ENCODE measurements around the gene SORBS1.

Gene SORBS1

DNA sequence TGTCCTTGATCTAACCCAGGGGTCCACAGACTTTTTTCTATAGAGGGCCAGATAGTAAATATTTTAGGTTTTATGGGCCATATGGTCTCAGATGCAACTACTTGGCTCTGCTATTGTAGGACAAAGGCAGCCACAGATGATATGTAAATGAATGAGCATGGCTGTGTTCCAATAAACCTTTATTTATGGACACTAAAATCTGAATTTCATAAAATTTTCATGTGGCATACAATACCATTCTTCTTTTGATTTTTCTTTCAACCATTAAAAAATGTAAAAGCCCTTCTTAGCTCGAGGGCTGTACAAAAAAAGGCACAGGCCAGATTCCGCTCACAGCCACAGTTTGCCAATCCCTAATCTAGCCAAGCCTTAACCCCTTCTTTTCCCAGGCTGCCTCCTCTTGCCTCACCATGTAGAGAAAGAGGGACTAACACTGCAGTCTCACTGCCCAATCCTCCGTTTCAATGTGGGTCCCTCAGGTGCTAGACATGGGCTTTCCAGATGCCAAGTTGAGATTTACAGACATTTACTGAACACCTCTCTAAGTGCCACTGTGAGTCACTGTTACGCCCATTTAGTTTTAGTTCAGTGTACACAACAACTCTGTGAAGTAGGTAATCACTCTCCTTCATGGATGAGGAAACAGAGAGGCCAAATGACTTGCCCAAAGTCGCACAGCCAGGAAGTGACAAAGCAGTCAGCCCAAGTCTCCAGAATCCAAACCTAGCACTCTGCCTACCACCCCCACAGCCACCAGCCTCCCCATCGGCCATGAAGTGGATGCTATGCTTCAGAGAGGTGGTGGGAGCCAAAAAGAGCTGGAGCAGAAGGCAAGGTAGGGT lies 137.8 kb downstream of the SORBS1 start:
- DNase-seq (ENCODE audit: low spot score) = no peak
- Mint-ChIP-seq H3K4me1 (ENCODE audit: low read depth) (no peaks in the 10 kb centered on the region), H3K27me3 (ENCODE audit: low read depth) (peaks cover 13% of the 10 kb centered on the region), H3K36me3 (ENCODE audit: low read depth) (no peaks in the 10 kb centered on the region), H3K27ac (no peak overlapping the region), H3K4me3 (no peak overlapping the region), H3K9me3 (no peaks in the 10 kb centered on the region)

DNA sequence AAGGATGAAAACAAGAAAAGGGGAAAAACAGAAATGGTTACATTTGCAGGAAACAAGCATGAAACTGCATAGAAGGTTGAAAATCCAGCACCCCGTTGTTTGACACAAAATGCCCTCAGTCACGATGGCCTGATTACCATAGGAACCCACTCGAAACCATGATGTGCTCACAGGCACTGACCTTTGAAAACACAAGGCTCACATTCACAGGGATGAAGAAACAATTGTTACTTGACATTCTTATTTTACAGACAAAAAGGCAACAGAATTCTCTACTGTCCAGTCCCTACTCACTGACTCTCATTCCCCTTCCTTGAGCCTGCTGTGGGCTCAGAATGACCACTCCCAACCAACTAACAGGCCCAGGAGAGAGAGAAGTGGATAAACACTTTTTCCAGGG lies 138.9 kb downstream of the SORBS1 start:
- Mint-ChIP-seq H3K4me1 (ENCODE audit: low read depth) (no peaks in the 10 kb centered on the region), H3K27me3 (ENCODE audit: low read depth) (peaks cover 13% of the 10 kb centered on the region), H3K27ac (no peak overlapping the region), H3K36me3 (ENCODE audit: low read depth) (no peaks in the 10 kb centered on the region), H3K4me3 (no peak overlapping the region), H3K9me3 (no peaks in the 10 kb centered on the region)
- DNase-seq (ENCODE audit: low spot score) = no peak

DNA sequence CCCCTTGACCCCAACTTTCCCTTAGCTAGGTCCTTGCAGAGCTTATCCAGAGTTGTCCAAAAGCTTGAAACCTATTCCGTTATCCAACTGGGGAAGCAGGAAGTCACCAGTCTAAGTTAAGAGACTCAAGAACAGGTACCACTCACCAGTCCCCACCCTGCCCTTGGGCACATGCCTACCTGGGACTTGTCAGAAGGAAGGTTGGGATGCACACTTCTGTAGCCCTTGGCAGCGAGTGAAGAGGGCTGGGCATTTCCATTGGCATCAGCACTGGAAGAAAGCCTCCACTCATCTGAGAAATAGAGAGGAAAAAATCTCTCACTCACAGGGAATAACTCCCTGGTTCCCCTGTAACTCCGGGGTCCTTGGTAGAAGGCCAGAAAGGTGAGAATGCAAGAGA lies 139.4 kb downstream of the SORBS1 start:
- H3K36me3 Mint-ChIP-seq (ENCODE audit: low read depth) = no peaks in the 10 kb centered on the region
- no peak overlapping the region for H3K27ac Mint-ChIP-seq
- no peaks in the 10 kb centered on the region for H3K4me1 Mint-ChIP-seq (ENCODE audit: low read depth)
- H3K27me3 Mint-ChIP-seq (ENCODE audit: low read depth) = peaks cover 13% of the 10 kb centered on the region
- no peak overlapping the region for H3K4me3 Mint-ChIP-seq
- H3K9me3 Mint-ChIP-seq = no peaks in the 10 kb centered on the region
- DNase-seq (ENCODE audit: low spot score) = no peak

DNA sequence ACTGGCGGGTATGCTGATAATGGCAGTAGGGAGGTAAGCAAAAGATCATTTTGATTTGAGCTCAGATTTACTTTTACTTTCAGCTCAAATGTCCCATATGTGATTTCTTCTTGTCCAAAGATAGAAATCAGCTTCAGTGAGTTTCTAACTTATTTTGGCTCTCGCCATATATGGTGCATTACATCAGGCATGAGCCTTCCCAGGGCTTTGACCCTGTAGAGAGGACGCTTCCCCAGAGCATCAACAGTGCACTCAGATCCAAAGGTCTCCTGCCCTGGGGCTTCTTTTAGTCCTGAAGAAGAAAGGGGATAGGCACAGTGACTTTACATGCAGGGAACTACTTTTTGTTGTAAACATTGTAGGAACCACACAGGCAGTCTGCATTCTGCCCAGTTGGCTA lies 141.8 kb downstream of the SORBS1 start:
- H3K4me3 Mint-ChIP-seq = no peak overlapping the region
- H3K27me3 Mint-ChIP-seq (ENCODE audit: low read depth) = peaks cover 7% of the 10 kb centered on the region
- no peaks in the 10 kb centered on the region for H3K4me1 Mint-ChIP-seq (ENCODE audit: low read depth)
- H3K9me3 Mint-ChIP-seq = no peaks in the 10 kb centered on the region
- no peak for DNase-seq (ENCODE audit: low spot score)
- no peaks in the 10 kb centered on the region for H3K36me3 Mint-ChIP-seq (ENCODE audit: low read depth)
- H3K27ac Mint-ChIP-seq = no peak overlapping the region

DNA sequence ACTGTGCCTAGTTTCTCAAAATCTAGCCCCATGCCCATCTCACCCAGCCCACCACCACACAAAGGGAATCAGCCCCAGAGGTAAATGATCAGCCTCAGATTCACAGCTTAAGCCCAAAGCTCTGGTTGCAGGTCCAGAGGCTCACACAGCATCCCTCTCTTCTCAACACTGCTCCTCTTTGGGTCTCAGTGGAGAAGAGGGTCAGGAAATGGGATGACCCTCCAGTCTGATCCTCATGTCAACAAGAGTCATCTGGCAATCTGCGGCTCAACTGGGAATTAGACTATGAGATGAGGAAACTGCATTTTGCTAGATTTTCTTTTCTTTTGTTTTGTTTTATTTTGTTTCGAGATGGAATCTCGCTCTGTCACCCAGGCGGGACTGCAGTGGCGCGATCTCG lies 144.2 kb downstream of the SORBS1 start:
- no peaks in the 10 kb centered on the region for H3K4me1 Mint-ChIP-seq (ENCODE audit: low read depth)
- H3K27me3 Mint-ChIP-seq (ENCODE audit: low read depth) = peaks cover 7% of the 10 kb centered on the region
- no peak overlapping the region for H3K27ac Mint-ChIP-seq
- no peak overlapping the region for H3K4me3 Mint-ChIP-seq
- no peaks in the 10 kb centered on the region for H3K36me3 Mint-ChIP-seq (ENCODE audit: low read depth)
- no peaks in the 10 kb centered on the region for H3K9me3 Mint-ChIP-seq
- no peak for DNase-seq (ENCODE audit: low spot score)

DNA sequence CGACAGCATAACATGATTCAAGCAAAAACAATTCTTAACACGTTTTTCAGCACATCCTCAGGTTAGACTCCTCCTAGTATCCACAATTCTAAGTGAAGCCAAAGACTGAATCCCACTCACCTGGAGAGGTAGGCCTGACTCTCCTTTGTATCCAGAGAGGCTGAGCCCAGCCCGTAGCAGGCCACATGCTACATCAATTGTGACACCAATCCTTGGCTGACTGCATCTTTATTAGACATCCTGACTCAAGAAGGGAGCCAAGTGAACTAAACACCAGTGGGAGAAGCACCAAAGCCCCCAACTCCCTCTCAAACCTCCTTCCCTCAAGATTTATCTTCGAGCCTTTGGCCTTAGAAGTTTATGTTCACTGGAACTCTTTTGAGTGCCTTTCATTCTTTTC lies 144.9 kb downstream of the SORBS1 start:
- DNase-seq (ENCODE audit: low spot score) = no peak
- no peaks in the 10 kb centered on the region for H3K36me3 Mint-ChIP-seq (ENCODE audit: low read depth)
- no peaks in the 10 kb centered on the region for H3K9me3 Mint-ChIP-seq
- peaks cover 7% of the 10 kb centered on the region for H3K27me3 Mint-ChIP-seq (ENCODE audit: low read depth)
- no peaks in the 10 kb centered on the region for H3K4me1 Mint-ChIP-seq (ENCODE audit: low read depth)
- no peak overlapping the region for H3K4me3 Mint-ChIP-seq
- H3K27ac Mint-ChIP-seq = no peak overlapping the region

DNA sequence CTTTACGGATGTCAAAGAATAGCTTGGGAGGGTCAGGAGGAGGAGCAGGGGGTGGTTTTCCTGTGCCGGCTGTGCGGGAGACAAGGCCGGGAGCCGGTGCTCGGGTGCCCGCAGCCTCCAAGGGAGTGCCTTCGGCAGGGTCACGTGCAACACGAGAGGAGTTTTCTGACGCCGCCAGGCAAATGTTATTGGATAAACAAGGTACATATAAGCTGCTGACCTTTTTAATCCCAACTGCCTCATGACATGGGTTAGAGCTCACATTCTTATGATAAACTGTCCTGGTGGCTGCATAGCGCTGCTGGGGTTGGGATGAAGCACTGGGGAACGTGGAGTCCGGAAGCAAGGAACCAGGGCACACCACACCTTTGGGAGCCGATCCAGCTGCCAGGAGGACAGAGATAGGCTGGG lies 145.5 kb downstream of the SORBS1 start:
- Mint-ChIP-seq H3K27ac (no peak overlapping the region), H3K4me3 (no peak overlapping the region), H3K27me3 (ENCODE audit: low read depth) (peaks cover 4% of the 10 kb centered on the region), H3K4me1 (ENCODE audit: low read depth) (no peaks in the 10 kb centered on the region), H3K36me3 (ENCODE audit: low read depth) (no peaks in the 10 kb centered on the region), H3K9me3 (no peaks in the 10 kb centered on the region)
- no peak for DNase-seq (ENCODE audit: low spot score)

DNA sequence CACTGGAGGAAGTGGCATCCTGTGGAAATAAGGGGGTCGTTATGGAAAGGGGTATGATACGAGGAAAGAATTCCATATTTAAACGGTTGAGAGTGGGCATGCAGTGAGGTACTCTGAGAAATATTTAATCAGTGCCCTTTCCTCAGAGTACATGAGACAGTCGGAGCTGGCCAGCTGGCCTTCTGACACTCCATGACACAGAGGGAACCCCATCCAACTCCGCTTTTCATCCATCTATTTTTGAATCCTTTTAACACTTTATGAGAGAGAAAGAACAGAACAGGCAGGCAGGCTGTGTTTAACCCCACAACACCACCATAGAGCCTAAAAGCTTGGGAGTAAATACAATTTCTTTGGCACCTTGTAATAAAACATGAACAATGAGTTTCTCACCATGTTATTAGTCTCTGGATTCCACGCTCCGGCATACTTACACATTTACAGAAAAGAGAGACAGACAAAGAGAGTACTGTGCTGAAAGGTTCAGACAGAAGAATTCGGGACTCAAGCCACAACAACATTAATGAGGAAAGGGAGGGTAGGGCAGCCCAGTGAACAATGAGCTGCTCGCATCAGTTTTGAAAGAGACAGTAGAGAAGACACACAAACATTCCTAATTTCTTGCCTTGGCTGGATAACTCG lies 146.2 kb downstream of the SORBS1 start:
- no peaks in the 10 kb centered on the region for H3K36me3 Mint-ChIP-seq (ENCODE audit: low read depth)
- no peak for DNase-seq (ENCODE audit: low spot score)
- no peak overlapping the region for H3K4me3 Mint-ChIP-seq
- H3K9me3 Mint-ChIP-seq = no peaks in the 10 kb centered on the region
- no peaks in the 10 kb centered on the region for H3K4me1 Mint-ChIP-seq (ENCODE audit: low read depth)
- H3K27me3 Mint-ChIP-seq (ENCODE audit: low read depth) = peaks cover 4% of the 10 kb centered on the region
- H3K27ac Mint-ChIP-seq = no peak overlapping the region

DNA sequence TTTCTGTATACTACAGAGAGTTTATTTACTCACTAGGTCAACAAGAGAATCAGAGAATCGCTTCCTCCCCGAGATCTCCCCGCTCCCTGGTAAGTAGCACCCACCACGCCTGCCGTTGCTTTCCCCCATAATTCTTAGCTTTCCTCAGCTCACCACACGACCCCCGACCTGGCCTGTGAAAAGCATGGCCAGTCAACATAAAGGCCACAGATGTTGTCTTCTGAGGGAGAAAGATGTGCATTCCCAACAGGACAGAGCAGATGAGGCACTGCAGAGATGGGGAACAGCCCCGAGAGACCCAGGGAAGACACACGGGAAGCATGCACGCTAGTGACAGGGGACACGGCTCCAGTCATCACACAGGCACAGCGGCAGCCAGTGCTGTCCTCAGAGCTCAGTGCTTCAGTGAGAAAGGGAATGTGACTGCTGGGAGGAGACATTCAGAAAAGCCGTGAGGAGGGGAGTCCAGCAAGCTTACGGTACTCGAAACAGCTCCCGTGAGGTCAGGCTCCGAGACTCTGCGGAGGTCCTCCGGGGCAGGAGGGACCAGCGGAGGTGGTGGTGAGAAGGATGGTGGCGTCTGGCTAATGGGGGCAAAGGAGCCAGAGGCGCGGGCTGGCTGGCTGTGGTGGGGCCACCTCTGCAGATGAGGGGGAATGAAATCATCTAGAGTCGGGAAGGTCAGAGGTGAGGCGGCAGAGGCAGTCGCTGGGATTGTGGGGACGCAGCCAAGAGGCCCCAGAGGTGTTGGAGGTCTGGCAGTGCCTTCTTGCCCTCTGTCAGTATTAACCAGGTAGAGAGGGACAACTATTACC lies 146.9 kb downstream of the SORBS1 start:
- no peaks in the 10 kb centered on the region for H3K36me3 Mint-ChIP-seq (ENCODE audit: low read depth)
- H3K27ac Mint-ChIP-seq = no peak overlapping the region

DNA sequence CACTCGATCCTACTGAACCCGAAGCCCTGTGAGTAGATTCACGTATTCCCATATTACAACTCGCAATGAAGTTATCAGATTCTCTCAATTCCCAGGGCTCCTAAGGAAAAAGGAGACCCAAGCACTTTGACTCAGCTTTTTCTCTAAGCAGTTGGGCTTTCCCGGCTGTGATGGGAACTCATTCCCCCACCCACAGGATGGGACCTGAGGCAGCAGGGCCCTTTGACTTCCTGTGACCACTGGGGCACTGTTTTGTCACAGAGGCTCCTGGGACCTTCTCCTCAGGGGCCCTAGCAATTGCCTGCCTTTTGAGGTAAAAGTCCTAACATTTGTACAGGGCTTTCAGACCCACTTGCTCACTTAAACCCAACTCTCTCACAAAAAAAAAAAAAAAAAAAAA lies 147.6 kb downstream of the SORBS1 start:
- DNase-seq (ENCODE audit: low spot score) = no peak
- Mint-ChIP-seq H3K27ac (no peak overlapping the region), H3K4me3 (no peak overlapping the region), H3K27me3 (ENCODE audit: low read depth) (peaks cover 4% of the 10 kb centered on the region), H3K36me3 (ENCODE audit: low read depth) (no peaks in the 10 kb centered on the region), H3K4me1 (ENCODE audit: low read depth) (no peaks in the 10 kb centered on the region), H3K9me3 (no peaks in the 10 kb centered on the region)

More for the DNA sequence above, 146.9 kb downstream of the SORBS1 start:
- DNase-seq (ENCODE audit: low spot score) = no peak
- H3K27me3 Mint-ChIP-seq (ENCODE audit: low read depth) = peaks cover 4% of the 10 kb centered on the region
- no peaks in the 10 kb centered on the region for H3K9me3 Mint-ChIP-seq
- no peaks in the 10 kb centered on the region for H3K4me1 Mint-ChIP-seq (ENCODE audit: low read depth)
- H3K4me3 Mint-ChIP-seq = no peak overlapping the region

DNA sequence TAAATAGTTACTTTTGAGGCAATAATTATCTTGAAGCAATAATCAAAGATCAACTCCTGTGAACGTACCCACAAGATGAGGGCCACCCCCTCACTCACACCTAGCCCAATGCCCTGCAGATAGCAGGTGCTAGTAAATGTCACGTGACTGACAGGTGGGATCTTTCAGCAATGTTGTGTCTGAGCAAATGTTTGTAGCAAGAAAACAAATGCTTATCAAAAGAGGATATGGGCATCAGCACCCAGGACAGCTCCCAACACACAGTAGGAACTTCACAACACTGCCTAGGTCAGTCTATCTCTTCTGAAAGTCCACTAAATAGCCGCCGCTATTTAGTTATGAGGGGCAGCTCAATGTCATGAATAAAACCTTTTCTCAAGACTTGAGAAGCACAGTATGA lies 149.5 kb downstream of the SORBS1 start:
- no peaks in the 10 kb centered on the region for H3K4me1 Mint-ChIP-seq (ENCODE audit: low read depth)
- peaks cover 4% of the 10 kb centered on the region for H3K27me3 Mint-ChIP-seq (ENCODE audit: low read depth)
- DNase-seq (ENCODE audit: low spot score) = no peak
- H3K4me3 Mint-ChIP-seq = no peak overlapping the region
- H3K27ac Mint-ChIP-seq = no peak overlapping the region
- no peaks in the 10 kb centered on the region for H3K9me3 Mint-ChIP-seq
- H3K36me3 Mint-ChIP-seq (ENCODE audit: low read depth) = no peaks in the 10 kb centered on the region

DNA sequence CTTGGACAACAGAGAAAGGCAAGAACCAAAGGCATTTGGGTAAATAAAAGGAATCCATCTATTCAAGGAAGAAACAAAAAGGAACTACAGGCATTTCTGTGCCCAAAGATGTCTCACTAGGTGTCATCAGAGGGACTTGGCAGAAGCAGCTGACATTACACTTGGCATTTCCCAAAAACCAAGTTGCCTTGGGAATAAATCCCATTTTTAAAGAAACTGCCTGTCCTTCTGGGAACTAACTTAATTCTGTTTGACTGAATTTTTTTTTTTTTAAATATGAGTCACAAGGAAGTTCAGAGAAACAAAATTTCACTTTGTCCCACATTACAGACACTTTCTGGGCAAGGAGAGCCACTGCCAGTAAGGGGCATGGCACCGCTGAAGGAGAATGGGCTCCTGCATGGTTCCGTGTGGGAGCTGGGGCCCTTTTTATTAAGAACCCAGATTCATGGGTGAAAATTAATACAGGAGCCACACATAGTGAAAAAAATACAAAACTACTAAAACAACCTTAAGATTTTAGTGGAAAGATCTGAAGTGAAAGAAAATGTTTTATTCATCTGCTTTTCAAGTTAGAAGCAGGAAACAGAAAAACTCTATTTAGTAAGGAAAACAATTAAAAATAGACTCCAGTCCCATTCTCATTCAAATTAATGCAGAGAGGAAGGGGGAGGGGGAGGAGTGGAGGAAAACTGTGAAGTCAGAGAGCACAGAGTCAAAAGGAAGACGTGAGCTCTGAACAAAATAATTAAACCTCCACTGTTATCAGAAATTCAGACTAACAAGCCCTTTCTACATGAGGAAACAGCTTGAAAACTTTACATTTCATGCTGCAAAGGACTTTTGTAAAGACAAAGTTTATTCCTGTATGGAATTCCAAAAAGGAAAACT lies 151.9 kb downstream of the SORBS1 start:
- no peak for DNase-seq (ENCODE audit: low spot score)
- Mint-ChIP-seq H3K4me1 (ENCODE audit: low read depth) (no peaks in the 10 kb centered on the region), H3K27me3 (ENCODE audit: low read depth) (peaks cover 2% of the 10 kb centered on the region), H3K36me3 (ENCODE audit: low read depth) (no peaks in the 10 kb centered on the region), H3K4me3 (no peak overlapping the region), H3K9me3 (no peaks in the 10 kb centered on the region), H3K27ac (no peak overlapping the region)

DNA sequence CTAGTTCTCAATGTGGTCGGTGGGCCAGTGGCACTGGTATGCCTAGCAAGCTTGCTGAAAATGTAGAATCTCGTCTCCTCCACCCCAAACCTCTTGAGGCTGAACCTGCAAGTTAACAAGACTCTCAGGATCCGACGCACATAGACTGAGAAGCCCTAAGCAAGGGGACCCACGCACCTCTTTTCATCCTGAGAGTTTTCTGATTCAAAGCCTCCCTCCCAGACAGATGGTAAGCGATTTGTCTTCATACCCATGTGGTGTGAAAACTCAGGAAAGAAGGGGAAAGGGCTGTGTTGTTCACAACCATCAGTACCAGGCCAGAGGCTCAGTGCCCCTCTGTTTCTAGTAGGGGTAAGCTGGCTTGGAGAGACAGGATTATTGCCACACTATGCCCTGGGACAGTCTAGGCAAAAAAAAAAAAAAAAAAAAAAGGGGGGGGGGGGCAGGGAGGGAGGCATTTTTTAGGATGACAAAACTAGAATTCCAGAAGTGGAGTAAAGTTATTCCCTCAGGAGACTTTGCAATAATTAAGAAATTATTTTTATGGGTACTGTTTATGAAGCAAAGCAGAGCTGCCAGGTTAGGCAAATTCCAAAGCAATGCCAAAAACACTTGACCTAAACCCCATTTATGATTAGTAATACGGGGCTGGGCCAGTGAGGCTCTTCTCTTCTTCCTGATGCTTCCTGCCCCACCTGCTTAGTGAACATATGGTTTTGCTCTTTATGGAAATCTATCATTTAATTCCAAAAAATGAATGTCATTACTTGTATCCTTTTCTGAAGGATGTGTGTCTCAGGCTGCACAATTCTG lies 152.8 kb downstream of the SORBS1 start:
- Mint-ChIP-seq H3K4me3 (no peak overlapping the region), H3K36me3 (ENCODE audit: low read depth) (no peaks in the 10 kb centered on the region), H3K27me3 (ENCODE audit: low read depth) (peaks cover 2% of the 10 kb centered on the region), H3K27ac (no peak overlapping the region), H3K4me1 (ENCODE audit: low read depth) (no peaks in the 10 kb centered on the region), H3K9me3 (no peaks in the 10 kb centered on the region)
- DNase-seq (ENCODE audit: low spot score) = no peak

Data from T-helper 2 cell treated with Interferon-gamma antibody and Interleukin-4, amounts not matched to agents 5 μg/mL and 100 μg/mL, for 36 hours (primary cell).